ENCODE results near the gene TNNC1.

The TNNC1 gene

DNA sequence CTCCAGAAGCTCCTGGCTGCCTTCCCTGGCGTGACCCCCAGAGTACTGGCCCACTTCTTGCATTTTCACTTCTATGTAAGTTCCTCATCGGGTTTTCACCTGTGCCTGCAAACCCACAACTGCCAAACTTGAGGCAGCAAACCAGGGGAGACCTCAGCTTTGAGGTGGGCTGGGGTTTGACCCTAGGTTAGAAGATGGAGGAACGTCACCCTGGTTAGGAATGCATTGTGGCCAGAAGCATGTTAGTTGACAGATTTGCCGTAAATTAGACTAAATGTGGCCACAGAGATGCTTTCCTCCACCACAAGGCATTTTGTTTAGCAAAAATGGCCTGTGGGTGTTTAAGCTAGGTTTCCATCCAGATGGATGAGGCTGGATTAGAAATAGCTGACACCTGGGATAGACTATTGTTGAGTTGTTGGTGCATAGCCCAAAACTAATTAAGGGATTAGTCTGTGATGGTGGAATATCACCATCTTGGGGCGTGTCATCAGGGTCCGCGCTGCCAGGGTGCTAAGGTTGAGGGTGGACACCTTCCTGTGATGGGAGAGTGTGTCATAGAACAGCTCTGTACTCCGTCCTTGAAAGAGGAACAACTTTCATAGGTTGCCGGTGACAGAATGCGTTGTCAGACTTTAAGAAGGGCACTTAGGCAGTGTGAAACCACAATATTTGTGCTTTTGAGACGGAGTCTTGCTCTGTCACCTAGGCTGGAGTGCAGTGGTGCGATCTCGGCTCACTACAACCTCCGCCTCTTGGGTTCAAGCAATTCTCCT is 5.1 kb upstream of the TNNC1 start:
- DNase-seq (ENCODE audit: low read depth in 2 of 2) = no peak

DNA sequence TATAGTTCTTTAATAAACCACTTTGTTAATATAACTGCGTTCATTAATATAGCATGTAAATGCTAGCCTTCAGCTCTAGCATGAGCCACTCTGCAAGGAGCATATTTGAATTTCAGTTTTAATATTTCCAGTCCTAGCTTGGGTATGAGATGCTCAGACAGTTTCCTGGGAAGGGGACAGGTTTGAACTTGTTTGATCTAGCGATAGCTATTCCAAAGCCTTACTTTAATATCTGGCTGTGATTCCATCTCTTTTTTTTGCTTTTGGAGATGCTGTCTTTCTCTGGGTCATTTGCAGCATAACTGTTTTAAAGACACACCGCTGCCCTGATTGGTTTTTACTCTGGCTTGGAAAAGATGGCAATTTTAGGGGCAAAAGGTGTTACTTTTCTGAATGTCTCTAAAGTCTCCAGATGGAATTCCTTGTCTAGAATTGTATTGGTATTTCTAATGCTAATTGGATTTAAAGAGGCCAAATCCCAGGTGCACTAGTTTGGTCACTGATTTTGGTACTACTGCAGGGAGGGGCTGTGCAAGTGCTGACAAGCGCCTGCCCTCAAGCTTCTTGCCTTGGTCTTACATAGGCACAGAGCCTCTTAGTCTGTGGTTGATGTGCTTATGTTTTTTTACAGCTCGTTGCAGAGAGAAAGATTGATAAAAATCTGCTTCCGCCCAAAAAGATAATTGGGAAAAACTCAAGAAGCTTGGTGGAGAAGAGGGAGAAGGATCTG is 4.4 kb upstream of the TNNC1 start:
- DNase-seq (ENCODE audit: low read depth in 2 of 2) = no peak

DNA sequence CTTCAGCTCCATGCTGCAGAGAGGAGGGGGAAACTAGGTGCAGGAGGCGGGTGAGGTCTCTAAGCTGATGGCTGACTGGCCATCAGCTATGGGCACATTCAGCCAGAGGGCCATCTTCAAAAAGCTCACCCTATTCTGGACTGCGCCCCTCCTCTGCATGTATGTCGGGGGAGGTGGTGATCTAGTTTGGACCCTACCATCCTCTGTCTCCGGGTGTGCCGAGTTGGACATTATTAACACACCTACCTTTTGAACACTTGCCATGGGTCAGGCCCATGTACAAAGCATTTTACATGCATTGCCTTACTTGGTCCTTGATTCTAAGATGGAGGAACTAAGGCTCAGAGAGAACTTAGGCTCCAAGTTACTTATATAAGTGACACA is 3.0 kb upstream of the TNNC1 start:
- DNase-seq (ENCODE audit: low read depth in 2 of 2) = no peak

DNA sequence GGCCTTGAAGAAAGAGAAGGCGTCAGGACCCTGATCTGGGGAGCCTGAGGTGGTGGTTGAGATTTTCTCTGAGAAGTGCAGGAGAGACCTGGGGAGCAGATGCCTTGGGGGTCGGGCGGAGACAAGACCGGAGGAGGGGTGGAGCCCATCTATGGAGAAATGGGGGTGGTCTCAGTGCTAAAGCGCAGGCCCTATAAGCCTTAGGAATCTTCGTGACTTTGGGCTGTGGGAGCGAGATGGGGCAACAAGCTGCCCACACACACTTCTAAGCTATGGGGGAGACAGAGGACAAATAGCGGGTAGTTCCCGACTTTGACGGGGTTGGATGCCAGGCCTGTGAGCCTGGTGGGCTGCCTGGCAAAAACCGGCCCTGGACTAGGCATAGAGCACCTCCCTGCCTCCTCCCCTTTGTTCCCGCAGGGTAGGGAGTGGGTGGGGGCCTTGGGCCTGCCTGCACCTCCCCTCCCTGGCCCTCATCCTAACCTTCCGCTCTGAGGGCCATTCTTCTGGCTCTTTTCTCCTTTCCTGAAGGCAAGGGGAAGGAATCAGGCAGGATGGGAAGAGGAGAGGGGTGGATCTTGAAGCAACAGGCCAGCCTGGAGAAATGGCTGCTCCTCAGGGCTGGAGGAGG is 2.4 kb upstream of the TNNC1 start:
- no peak for DNase-seq (ENCODE audit: low read depth in 2 of 2)

DNA sequence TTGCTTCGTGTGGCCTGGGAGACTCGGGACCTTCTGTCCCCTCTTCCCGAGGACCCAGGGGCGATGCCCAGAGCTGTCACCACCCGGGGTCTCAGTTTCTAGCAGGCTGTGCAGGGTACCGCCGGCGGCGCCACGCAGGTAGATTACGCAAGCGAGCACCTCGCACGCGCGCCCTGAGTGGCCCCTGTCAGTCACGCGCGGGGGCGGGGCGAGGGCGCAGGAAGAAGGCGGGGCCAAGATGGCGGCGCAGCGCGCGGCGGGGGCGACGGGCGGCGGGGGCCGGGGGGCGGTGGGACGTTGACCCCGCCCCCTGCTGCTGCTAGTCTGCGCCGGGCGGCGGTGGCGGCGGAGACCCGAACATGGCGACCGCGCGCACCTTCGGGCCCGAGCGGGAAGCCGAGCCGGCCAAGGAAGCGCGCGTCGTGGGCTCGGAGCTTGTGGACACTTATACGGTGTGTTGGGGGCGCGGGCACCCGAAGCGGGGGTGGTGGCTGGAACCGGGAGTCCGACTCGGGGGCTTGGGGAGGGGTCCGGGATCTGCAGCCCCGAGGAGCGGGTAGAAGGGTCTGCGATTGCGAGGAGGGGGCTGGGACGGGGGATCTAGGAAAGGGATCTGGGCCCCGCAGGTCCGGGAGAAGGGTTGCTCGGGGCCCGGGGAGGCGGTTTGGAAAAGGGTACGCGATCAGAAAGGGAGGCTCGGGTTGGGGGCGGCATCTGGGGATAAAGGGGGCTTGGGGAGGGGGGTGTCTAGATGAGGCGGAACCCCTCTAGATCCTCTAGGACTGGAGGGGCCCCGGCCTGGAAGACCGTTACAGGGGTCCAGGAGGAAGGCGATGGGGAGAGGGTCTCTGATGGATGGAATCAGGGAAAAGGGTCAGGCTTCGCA is 1.7 kb upstream of the TNNC1 start, which contains the start of gene NISCH:
Gene NISCH (plus strand): TSS at position 322 of the 886 bp plus-strand sequence. CDS start 38 bp downstream, at position 360.
- peak; percentile 93 to 95 for DNase-seq (ENCODE audit: low read depth in 2 of 2)

DNA sequence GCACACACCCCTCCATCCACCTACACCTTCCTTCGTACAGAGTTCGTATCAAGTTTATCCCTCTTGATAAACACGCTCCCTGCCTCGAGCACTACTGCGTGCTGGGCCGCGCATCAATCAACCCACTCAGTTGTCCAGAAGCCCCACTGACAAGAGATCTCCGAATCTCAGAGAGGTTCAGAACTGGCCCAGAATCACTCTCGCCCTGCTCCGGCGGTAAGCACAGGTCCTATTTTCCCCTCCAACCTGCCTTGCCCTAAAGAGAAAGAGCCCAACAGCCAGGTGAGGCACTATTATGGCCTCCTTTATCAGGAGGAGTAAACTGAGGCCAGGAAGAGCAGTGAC is 1.1 kb upstream of the TNNC1 start:
- DNase-seq (ENCODE audit: low read depth in 2 of 2) = no peak

DNA sequence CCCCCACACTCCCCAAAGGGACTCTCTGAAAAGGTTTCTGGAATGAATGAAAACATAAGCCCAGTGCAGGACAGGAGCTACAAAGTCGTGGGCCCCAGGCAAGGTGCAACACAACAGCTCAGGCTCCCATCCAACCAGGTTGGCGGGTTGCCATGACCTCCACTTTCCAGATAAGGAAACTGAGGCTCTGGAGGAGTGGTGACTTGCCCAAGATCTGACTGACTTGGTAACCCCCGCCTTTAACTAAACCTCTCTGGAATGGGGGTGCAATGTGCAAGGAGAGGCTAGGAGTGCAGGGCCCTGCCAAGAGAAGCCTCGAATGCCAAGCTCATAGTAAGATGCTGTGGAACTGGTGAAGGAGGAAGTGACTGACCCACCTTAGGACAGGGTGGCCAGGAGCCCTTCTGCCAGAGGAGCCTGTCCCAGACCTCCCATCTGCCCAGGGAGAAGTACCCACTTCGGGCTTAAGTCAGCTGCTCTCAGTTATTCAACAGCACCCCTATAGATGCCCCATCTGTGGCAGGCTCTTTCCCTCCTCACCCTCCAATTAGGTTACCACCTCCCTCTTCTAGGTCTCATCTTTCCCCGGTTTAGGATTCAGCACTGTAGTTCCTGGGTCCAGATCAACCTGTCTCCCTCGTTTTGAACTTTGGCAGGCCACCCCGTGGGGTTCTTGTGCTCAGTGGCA is 553 bp upstream of the TNNC1 start:
- no peak for DNase-seq (ENCODE audit: low read depth in 2 of 2)

DNA sequence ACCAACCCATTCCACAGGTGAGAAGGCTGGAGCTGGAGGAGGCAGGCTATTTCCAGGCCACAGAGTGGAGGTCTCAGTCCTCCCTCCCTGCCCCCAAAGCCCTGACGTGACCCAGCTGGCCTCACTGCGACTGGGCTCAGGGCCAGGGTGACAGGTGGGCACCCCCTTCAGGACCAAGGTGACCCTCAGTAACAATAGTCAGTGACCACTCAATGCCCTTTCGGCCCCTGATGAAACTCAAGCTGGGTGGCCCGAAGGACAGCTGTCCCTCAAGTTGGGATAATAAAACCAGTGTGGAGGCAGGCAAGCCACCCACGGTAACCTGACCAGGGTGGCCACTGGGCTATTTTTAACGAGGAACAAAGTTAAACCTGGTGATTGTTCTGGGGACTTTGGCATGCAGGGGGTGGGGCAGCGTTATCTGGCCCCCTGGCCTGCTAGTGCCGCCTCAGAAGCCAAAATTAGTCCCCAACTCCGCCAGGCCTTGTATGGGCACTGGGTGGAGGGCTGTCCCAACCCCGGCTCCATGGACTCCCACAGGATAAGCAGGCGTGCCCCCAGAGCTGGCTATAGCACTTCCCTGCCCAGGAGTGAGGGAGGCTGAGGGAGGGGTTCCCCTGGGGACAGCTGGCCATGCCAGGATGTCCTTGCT is 1.1 kb downstream of the TNNC1 start:
- no peak for DNase-seq (ENCODE audit: low read depth in 2 of 2)

DNA sequence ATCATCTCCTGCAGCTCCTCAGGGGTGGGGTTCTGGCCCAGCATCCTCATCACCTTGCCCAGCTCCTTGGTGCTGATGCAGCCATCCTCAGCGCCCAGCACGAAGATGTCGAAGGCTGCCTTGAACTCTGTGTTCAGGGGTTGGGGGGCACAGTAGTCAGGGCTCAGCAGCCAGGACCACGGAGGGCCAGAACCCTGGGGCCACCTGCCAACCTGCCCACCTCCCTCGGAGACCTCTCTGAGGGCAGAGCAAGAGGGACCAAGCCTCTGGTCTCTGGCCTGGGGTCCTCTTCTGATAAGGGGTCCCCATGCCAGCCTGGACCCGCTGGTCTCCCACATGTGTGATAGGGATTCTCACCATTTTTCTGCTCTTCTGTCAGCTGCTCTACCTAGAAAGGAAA is 1.7 kb downstream of the TNNC1 start:
- DNase-seq (ENCODE audit: low read depth in 2 of 2) = no peak

DNA sequence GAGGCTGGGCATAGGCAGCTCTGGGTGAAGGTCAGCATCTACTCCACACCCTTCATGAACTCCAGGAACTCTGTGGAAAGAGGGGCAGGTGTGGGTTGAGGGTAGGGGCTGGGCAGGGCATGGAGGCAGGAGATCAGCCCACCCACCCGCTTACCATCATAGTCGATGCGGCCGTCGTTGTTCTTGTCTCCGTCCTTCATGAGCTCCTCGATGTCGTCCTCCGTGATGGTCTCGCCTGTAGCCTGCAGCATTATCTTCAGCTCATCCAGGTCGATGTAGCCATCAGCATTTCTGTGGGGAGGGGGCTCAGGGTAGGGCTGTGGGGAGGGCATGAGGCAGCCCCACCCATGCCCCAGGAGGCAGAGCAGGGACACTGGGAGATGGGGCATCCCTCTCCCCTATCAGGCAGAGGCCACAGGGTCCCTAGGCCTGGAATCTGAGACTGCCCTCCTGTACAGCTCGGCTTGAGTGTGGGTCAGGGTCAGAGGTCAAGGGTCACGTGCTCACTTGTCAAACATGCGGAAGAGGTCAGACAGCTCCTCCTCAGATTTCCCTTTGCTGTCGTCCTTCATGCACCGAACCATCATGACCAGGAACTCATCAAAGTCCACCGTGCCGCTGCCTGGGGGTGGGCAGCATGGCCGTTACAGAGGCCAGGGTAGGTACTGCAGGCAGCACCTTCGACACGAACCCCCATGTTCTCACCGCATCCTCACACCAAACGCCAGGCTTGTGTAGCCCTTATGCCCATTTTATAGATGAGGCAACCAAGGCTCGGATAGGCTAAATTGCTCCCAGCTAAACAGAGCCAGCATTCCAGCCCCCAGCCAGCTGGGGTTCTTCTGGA is 2.4 kb downstream of the TNNC1 start:
- DNase-seq (ENCODE audit: low read depth in 2 of 2) = no peak

DNA sequence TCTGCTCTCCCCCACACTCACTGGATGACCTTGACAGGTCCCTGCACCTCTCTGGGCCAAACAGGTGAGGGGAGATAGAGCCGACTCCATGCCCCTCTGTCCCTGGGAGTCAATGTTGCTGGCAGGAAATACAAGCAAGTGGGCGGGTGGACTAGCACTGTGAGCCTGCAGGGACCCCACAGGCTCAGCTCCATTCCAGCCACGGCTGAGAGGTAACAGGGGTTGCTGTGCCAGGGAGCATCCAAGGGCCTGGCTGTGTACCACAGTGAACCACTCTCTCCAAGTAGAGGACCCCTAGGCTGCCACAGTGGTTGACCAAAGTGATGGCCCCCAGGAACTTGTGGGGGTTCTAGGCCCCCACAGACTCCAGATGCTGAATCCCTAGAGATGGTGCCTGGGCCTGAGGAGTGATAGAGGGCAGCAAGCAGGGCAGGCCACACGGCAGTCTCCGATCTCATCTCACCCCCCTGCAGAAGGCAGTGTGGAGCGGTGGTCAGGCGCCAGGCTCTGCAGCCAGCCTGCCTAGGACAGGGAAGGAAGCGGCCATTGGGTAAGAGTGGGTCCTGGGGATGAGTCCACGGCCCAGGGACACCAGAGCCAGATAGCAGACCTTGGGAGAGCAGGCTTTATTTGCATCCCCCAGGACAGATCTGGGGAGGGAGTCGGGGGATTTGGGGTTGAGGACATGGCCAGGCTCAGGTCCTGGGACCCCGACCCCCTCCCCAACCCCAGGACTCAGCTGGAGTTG is 3.2 kb downstream of the TNNC1 start:
- DNase-seq (ENCODE audit: low read depth in 2 of 2) = no peak

DNA sequence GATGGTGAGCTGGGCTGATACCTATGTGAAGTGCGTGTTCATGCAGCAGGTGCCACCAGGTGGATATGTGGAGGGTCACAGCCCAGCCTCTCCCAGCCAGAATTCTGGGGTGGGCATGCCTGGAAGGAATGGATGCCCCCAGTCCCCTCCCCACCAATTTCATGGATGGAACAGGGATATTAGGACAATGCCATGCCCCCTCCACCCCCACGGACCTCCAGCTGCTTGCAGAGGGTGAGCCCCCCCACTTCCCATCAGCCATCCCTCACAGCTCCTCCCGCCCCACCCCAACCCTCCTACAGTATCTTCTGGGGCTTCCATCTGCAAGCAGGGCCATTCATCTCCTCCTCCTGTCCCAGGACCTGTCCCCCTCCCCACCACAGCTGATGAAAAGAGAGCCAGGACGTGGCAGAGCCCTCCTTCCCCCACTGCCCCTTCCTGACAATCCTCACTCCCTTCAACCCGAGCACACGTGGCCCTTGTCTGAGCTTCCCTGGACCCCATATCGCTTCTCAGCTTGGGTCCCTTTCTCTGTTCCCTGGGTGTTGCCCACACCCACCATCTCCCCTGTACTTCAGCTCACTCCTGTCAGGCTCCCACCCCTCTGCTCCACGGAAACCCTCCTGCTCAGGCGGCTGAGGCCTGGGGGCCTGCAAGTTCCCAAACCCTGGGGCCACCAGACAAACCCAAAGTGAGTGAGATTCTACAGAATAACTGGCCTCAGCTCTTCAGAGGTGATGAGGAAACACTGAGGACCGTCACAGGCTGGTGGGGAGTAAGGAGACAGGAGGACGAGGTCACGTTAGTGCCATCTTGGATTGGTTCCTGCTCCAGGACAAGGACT is 6.1 kb downstream of the TNNC1 start:
- no peak for DNase-seq (ENCODE audit: low read depth in 2 of 2)

DNA sequence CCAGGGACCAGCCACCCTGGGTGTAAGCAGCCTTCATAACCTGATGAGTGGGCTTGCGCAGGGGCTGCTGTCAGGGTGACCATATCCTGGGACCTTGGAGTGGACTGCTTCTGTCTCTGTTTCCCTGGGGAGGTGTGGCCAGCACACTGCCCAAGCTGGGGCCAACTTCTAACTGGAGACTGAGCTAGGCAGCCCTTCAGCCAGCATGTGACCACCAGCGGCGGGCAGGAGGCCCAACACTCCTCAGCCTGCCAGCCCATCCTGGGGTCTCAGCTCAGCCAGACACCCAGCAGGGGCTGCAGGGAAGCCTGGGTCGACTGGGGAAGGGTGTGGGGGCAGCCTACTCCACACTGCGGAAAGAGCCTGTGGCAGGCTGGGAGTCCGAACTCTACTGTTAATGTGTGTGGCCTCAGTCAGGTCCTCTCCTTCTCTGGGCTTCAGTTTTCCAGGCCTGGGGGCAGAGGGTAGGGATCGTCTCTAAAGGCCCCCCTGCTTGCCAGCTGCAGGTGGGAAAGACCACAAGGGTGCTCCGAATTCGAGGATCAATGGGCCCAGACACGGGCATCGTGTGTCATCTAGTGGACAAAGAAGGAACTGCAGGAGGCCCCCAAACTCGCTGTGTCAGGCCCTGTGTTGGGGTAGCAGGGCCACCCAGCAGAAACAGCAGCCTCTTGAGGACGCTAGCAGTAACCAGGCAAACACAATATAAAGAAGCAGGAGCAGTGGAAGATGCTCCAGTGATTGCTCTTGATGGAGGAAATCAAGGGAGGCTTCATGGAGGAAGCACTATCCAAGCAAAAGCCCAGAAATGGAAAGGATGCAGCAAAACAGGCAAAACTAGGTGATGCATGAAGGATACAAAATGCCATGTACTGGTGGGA is 7.0 kb downstream of the TNNC1 start:
- DNase-seq (ENCODE audit: low read depth in 2 of 2) = peak; percentile 47 to 54

DNA sequence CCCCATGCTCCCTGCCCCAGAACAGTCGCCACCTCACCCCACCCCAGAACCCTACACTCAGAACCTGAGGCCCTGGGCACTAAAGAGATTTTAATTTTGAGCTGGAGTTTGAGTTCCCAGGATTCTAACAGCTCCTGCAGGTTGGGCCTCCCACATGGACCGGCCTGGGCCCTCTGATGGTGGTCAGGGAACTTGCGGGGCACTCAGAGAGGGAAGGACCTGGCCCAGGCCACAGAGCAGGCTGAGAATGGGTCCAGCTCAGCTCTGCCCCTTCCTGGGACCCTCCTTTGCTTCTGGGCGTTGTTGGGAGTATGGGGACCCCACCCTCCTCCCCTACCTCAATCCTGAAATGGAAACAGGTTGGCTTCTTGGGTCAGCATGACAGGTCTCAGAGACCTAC is 7.8 kb downstream of the TNNC1 start:
- DNase-seq (ENCODE audit: low read depth in 2 of 2) = no peak

DNA sequence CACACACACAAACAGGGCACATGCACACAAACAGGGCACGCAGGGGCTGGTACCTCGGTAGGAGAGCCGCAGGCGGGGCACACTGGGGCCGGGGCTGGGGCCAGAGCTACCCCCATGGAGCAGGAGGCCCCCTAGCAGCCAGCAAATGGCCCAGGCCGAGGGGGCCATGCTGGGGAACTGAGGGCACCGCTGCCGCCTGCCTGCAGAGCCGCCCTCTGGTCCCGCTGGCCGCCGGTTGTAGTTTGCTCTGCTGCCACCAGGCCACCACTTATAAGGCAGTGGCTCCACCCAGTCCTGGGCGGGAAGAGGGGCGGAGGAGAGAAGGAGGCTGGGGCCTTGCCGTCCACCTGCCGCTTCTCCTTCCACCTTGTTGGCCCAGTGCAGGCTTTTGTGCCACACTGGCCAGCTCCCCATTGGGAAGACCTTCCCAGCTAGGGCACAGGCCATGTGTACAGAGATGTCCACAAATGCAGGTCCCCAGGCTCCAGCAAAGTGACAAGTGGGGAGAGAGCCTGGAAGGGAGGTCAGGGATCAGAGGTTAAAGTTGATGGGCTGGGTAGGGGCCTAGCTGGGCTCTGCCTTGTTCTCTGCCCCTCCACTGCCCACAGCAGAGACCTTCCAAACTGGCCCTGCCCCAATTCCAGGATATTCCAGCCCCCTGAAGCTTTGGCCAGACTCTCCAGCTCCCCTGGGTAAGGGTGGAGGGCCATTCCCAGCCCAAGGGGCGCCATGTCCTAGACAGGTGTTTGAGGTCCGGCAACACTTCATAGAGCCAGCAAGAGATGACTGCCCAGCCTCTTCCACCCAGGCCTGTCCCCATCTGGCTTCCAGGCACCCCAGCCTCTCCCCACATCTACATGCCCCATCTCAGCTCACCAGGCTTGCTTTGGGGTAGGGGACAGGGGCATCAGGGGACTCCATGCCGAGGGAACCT is 8.7 kb downstream of the TNNC1 start, which contains the start of gene SEMA3G:
Gene SEMA3G (minus strand): TSS at position 244 of the 934 bp plus-strand sequence. CDS start 76 bp downstream, at position 168.
- peak; percentile 19 to 49 for DNase-seq (ENCODE audit: low read depth in 2 of 2)

All from stimulated activated CD8-positive, alpha-beta memory T cell treated with anti-CD3 and anti-CD28 coated beads, Interleukin-2, amount 100 ng/mL, for 1 hour (primary cell).